Keratinocyte (primary cell): ENCODE data around the gene EXOSC6.
"Not testable (repeated sequence)": the region's sequence is repeated elsewhere in the genome, so short reads cannot be mapped to it uniquely, and the experiment has no call there.

Experiments
- EZH2 ChIP-seq: IDR thresholded peaks from one replicate; pipeline ENCODE4 v1.6.1; 2012; ENCODE audit warnings: inconsistent platforms, mild to moderate bottlenecking, low read length, moderate library complexity
- TF ChIP-seq, protein P1 (sequence below), 3 experiments: IDR thresholded peaks in 1 of 3; conservative IDR thresholded peaks in 1 of 3; optimal IDR thresholded peaks in 1 of 3; 2 replicates in 2 of 3; 3 replicates in 1 of 3; pipeline versions ENCODE3 to v1.5.1; 2011; ENCODE audit warnings: low read length in 3 of 3, mild to moderate bottlenecking in 3 of 3, moderate library complexity in 2 of 3, control low read depth in 1 of 3, inconsistent platforms in 1 of 3; ENCODE audit not compliant: insufficient read depth in 2 of 3; ENCODE audit errors: extremely low read depth in 1 of 3

DNA sequence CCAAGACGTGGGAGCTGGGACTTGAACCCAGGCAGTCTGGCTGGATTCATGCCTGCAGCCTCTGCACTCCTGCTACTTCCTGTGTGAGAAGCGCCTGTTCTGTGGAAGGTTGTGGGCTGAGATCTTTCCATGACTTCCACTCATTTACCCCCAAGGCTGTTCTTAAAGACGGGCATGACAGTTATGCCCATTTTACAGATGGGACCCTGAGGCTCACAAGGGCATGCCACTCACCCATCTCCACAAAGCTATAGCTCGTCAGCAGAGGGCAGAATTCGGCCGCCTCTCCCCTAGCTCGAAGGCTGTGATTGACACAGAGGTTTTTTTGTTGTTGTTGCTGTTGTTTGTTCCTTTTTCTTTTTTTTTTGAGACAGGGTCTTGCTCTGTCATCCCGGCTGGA lies 51.7 kb downstream of the EXOSC6 start:
- TF ChIP-seq, protein P1, sequence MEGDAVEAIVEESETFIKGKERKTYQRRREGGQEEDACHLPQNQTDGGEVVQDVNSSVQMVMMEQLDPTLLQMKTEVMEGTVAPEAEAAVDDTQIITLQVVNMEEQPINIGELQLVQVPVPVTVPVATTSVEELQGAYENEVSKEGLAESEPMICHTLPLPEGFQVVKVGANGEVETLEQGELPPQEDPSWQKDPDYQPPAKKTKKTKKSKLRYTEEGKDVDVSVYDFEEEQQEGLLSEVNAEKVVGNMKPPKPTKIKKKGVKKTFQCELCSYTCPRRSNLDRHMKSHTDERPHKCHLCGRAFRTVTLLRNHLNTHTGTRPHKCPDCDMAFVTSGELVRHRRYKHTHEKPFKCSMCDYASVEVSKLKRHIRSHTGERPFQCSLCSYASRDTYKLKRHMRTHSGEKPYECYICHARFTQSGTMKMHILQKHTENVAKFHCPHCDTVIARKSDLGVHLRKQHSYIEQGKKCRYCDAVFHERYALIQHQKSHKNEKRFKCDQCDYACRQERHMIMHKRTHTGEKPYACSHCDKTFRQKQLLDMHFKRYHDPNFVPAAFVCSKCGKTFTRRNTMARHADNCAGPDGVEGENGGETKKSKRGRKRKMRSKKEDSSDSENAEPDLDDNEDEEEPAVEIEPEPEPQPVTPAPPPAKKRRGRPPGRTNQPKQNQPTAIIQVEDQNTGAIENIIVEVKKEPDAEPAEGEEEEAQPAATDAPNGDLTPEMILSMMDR (optimal IDR thresholded peaks at IDR 0.05 in 1 of 3, IDR thresholded peaks at IDR 0.05 in 1 of 3, conservative IDR thresholded peaks at IDR 0.05 in 1 of 3; ENCODE audit: extremely low read depth in 1 of 3, insufficient read depth in 2 of 3, low read length in 3 of 3), result not testable (repeated sequence)
- TF ChIP-seq EZH2, result not testable (repeated sequence)
